Activated CD8-positive, alpha-beta T cell treated with anti-CD3 and anti-CD28 coated beads for 36 hours (primary cell): ENCODE results near the gene SNRPD3. TPM values are rescaled to one million over a fixed set of nuclear protein-coding genes. Genes with fewer than 3 reads are reported as not detected.
"Not testable (repeated sequence)": the region's sequence is repeated elsewhere in the genome, so short reads cannot be mapped to it uniquely, and the experiment has no call there.

Experiments used
- ATAC-seq: fragments of 200-7000 bp; cut with Tn5 transposase; one replicate; pipeline ENCODE4 v1.10.0; 2021; ENCODE audit warnings: mild to moderate bottlenecking, moderate library complexity
- CTCF ChIA-PET: fragments of 350-600 bp; sonication (Branson Sonifier 250); formaldehyde crosslinking; loops from one replicate; lab custom pipeline; 2021; ENCODE audit warnings: antibody characterized with exemption; lab: Charles Lee
- POLR2A ChIA-PET: fragments of 350-600 bp; sonication (Branson Sonifier 250); formaldehyde crosslinking; loops from one replicate; lab custom pipeline; 2021; ENCODE audit warnings: antibody characterized with exemption; lab: Charles Lee
- DNase-seq: peaks from one replicate; pipeline ENCODE4 v3.0.0-alpha.2; 2020
- H3K27ac Mint-ChIP-seq: one replicate; pipeline ENCODE4 v1.8.0; 2021; ENCODE audit warnings: mild to moderate bottlenecking, mixed read lengths
- H3K27me3 Mint-ChIP-seq: one replicate; pipeline ENCODE4 v1.8.0; 2021; ENCODE audit warnings: mixed read lengths
- H3K36me3 Mint-ChIP-seq: one replicate; pipeline ENCODE4 v1.8.0; 2021; ENCODE audit warnings: low read depth, mixed read lengths
- H3K4me1 Mint-ChIP-seq: one replicate; pipeline ENCODE4 v1.8.0; 2021; ENCODE audit warnings: low read depth, mixed read lengths
- H3K4me3 Mint-ChIP-seq: one replicate; pipeline ENCODE4 v1.8.0; 2021; ENCODE audit warnings: mild to moderate bottlenecking, moderate library complexity, mixed read lengths
- H3K9me3 Mint-ChIP-seq: one replicate; pipeline ENCODE4 v1.8.0; 2021; ENCODE audit warnings: mixed read lengths
- CTCF ChIP-seq: fragments of 200-600 bp; IDR thresholded peaks from one replicate; pipeline ENCODE4 v1.8.0; 2022; ENCODE audit warnings: antibody characterized with exemption, mild to moderate bottlenecking
- intact Hi-C: fragments of 100-400 bp; cut with micrococcal nuclease; formaldehyde crosslinking; loops from one replicate; pipeline ENCODE4 v1.10.0; 2022
- total RNA-seq, 2 experiments: library from RNA; stranded (reverse); gene quantifications; one replicate each; pipeline ENCODE4 v1.2.3, GENCODE V29; 2021

Gene SNRPD3
- total RNA-seq, 2 experiments from 2014 or later, result 153 to 165 TPM

GRCh38 chr22:24529898-24530297, 25.9 kb upstream of the SNRPD3 start:
- ATAC-seq, result no peak
- intact Hi-C loops, result no loop called here
- TF ChIP-seq CTCF, result no peak
- Mint-ChIP-seq H3K36me3 (no peaks in the 10 kb centered on the region), H3K9me3 (no peaks in the 10 kb centered on the region), H3K27ac (no peak overlapping the region), H3K4me3 (no peak overlapping the region), H3K4me1 (peaks cover 7% of the 10 kb centered on the region), H3K27me3 (no peaks in the 10 kb centered on the region)
- DNase-seq, result no peak
- CTCF ChIA-PET, result interaction anchor here (0.6 to 1.8 kb wide), 4 partner anchors 8 to 121 kb away, joined by 3 to 5 read pairs (median 4); no protein-coding TSS in a partner anchor
- POLR2A ChIA-PET, result interaction anchor here (2.1 kb wide), 1 partner anchor 12 kb away, joined by 5 read pairs; no protein-coding TSS in a partner anchor

- H3K27ac Mint-ChIP-seq, DNase-seq, H3K36me3 Mint-ChIP-seq, intact Hi-C loops, H3K4me1 Mint-ChIP-seq, H3K9me3 Mint-ChIP-seq, H3K27me3 Mint-ChIP-seq, H3K4me3 Mint-ChIP-seq, ATAC-seq: not testable (repeated sequence)
- POLR2A ChIA-PET, result interaction anchor here (0.7 to 1.2 kb wide), 2 partner anchors 19 to 22 kb away, joined by 3 to 5 read pairs; no protein-coding TSS in a partner anchor
- CTCF ChIA-PET, result interaction anchor here (1.8 kb wide), 1 partner anchor 9 kb away, joined by 5 read pairs; no protein-coding TSS in a partner anchor
Measured at GRCh38 chr22:24530968-24531367, 24.8 kb upstream of the SNRPD3 start.

GRCh38 chr22:24532075-24532474, 23.7 kb upstream of the SNRPD3 start:
- H3K4me1 Mint-ChIP-seq, result no peaks in the 10 kb centered on the region
- DNase-seq, result no peak
- no peaks in the 10 kb centered on the region for H3K27me3 Mint-ChIP-seq
- no peak overlapping the region for H3K4me3 Mint-ChIP-seq
- intact Hi-C loops, result no loop called here
- ChIA-PET CTCF (no interaction called here), POLR2A (no interaction called here)
- TF ChIP-seq CTCF, result no peak
- ATAC-seq, result no peak
- H3K36me3 Mint-ChIP-seq, result no peaks in the 10 kb centered on the region
- H3K9me3 Mint-ChIP-seq, result no peaks in the 10 kb centered on the region
- no peak overlapping the region for H3K27ac Mint-ChIP-seq

- Mint-ChIP-seq H3K4me3 (no peak overlapping the region), H3K27me3 (no peaks in the 10 kb centered on the region), H3K9me3 (no peaks in the 10 kb centered on the region), H3K27ac (no peak overlapping the region), H3K36me3 (peaks cover 2% of the 10 kb centered on the region), H3K4me1 (no peaks in the 10 kb centered on the region)
- CTCF ChIA-PET, result interaction anchor here (0.6 kb wide), 1 partner anchor 17 kb away, joined by 3 read pairs; no protein-coding TSS in a partner anchor
- POLR2A ChIA-PET, result no interaction called here
- intact Hi-C loops, result no loop called here
- DNase-seq (no peak), ATAC-seq (no peak)
- TF ChIP-seq CTCF, result no peak
Measured at GRCh38 chr22:24535348-24535747, 20.5 kb upstream of the SNRPD3 start.

- H3K4me1 Mint-ChIP-seq, result no peaks in the 10 kb centered on the region
- no peak for TF ChIP-seq CTCF
- intact Hi-C loops, result no loop called here
- peaks cover 5% of the 10 kb centered on the region for H3K36me3 Mint-ChIP-seq
- H3K27ac Mint-ChIP-seq, result no peak overlapping the region
- CTCF ChIA-PET, result interaction anchor here (1.0 kb wide), 1 partner anchor 10 kb away, joined by 5 read pairs; no protein-coding TSS in a partner anchor
- DNase-seq (no peak), ATAC-seq (no peak)
- H3K27me3 Mint-ChIP-seq, result no peaks in the 10 kb centered on the region
- POLR2A ChIA-PET, result interaction anchor here (1.0 to 1.3 kb wide), 2 partner anchors 17 to 18 kb away, joined by 4 to 5 read pairs; partner anchors contain the start of gene GUCD1
- no peak overlapping the region for H3K4me3 Mint-ChIP-seq
- H3K9me3 Mint-ChIP-seq, result no peaks in the 10 kb centered on the region
Measured at GRCh38 chr22:24536089-24536488, 19.7 kb upstream of the SNRPD3 start.
